GM19438 (cell line): ENCODE results near the gene NBAS.
"Not testable (repeated sequence)": the region's sequence is repeated elsewhere in the genome, so short reads cannot be mapped to it uniquely, and the experiment has no call there.

Experiments used
- ATAC-seq: cut with Tn5 transposase; IDR thresholded peaks from one replicate; pipeline ENCODE4 v1.9.1; 2021; ENCODE audit warnings: low read depth; ENCODE audit not compliant: unreplicated experiment

The NBAS gene

DNA sequence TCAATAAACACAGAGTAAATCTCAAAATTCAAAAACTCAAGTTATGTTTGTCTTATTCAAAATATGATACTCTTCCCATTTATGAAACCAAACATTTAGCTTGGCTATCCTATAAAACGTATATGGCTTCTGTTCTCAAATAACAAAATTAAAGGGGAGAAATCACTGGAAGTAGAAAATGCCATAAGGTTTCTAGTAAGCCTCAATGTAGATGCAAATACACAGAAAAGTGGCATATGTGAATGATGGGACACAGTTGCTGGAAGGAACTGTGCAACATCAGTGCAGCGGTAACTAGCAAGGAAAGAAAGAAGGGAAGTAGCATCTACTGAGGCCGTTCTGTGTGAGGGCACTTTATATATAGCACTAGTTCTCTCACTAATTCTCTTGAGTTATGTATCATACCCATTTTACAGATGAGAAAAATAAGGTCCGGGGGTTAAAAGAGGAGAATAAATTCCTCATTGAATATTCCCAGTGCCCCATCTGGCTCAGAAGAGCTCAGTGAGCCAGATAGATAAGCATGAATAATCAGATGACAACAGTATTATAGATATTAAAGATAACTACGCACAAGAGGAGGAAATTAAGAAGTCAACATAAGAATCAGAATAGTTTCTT, 27.2 kb downstream of the NBAS start:
- no peak for ATAC-seq

DNA sequence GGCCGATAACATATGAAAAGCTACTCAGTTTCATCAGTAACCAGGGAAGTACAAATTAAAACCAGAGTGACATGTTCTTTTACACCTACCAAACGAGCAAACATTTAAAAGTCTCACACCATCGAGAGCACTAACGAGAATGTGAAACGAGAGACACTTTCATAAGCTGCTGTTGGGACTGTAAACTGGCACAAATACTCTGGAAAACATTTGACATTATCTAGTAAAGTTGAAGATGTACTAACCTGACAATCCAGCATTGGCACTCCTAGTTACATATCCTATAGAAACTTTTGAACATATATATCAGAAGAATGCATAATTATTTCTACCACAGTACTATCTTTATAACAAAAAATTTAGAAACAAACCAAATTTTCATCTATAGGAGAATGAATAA, 28.1 kb downstream of the NBAS start:
- ATAC-seq, result no peak

DNA sequence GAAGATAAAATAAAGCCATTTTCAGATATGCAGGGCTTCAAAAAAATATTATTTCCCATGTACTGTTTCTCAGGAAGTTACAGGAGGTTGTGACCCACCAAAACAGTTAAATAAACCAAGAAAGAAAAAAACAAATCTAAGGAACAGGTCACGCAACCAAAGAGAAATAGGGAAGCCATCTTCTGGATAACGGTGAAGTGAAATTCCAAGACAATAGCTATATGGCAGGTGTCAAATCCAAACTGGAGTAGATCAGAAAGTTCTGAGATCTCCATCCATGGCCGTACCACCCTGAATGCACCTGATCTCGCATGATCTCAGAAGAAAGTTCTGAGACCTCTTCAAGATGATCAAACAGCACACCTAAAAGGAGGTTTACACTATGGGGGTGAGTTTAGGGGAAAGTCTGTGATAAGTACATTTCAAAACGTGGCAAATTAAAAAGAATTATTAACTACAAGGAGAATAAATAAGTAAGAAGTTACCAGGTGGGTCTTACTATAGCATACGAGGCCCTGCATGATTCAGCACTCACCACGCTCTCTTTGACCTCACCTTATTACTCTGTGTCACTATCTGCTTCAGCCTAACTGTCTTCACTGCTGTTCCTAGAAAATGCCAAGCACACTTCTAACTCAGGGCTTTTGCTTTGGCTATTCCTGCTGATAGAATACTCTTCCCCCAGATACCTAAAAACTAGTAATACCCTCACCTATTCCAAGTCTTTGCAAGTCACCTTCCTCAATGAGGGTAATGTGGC, 29.9 kb downstream of the NBAS start:
- ATAC-seq, result no peak

DNA sequence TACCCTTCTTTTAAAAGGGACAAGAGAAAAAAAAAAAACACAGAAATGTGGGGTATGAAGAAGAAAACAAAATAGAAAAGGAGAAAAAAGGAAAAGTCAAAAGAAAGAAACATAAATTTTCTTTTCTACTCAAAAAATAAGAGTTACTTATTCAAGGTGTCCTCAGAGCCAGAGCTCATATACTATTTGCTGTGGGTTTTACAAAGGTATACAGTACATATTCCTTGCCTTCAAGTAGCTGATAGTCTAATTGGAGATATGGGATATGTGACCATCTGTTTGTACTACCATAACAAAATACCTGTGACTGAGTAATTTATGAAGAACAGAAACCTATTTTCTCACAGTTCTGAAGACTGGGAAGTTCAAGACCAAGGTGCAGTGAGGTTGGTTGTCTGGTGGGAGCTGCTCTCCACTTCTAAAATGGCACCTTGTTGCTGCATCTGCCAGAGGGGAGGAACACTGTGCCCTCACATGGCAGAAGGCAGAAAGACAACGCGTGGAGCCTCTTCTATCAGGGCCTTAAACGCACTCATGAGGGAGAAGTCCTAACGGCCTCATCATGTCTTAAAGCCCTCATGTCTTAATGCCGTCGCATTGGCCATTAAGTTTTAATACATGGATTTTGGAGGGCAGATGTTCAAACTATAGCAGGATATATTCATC, 33.9 kb downstream of the NBAS start:
- ATAC-seq, result no peak

DNA sequence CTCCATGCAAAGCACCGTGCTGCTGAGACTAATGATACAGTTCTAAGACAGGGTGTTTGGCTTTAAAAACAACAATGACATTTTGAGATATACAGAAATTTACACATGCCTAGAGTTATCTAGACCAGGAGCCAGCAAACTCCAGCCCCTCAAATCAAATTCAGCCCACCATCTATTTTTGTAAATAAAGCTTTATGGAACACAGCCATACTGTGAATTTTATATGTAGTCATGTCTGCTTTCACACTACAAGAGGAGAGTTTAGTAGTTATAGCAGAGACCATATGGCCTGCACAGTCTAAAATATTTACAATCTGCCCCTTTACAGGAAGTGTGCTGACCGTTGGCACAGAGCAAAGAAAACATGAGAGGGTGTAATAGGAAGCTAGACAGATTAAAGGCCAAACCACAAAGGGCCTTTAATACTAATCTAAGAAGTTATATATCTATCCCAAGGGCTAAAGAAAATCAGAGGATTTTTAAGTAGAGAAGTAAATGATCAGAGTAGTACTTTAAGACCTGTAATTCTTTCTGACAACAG, 39.4 kb downstream of the NBAS start:
- ATAC-seq, result no peak

DNA sequence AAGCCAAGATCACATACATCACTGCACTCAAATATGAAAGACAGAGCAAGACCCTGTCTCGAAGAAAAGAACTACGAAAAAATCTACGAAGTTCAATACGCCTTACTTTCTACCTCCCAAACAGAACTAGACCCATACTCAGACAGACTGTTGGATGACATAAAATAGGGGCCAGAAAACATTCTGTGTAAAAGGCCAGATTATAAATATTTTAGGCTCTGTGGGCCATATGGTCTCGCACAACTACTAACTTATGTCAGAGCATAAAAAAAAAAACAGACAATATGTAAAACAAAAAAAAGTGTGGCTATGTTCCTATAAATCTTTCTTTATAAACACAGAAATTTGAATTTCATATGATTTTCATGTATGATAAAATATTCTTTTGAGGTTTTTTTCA, 40.8 kb downstream of the NBAS start:
- ATAC-seq, result no peak

DNA sequence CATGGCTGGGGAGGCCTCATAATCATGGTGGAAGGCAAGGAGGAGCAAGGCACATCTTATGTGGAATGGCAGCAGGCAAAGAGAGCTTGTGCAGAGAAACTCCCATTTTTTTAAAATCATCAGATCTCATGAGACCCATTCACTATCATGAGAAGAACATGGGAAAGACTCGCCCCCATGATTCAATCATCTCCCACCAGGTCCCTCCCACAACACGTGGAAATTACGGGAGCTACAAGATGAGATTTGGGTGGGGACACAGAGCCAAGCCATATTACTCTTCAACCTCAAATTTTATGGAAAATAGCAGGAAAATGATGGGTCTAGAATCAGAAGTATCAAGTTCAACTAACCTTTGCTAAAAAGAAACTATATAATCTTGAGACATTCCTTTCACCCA, 42.4 kb downstream of the NBAS start:
- not testable (repeated sequence) for ATAC-seq

DNA sequence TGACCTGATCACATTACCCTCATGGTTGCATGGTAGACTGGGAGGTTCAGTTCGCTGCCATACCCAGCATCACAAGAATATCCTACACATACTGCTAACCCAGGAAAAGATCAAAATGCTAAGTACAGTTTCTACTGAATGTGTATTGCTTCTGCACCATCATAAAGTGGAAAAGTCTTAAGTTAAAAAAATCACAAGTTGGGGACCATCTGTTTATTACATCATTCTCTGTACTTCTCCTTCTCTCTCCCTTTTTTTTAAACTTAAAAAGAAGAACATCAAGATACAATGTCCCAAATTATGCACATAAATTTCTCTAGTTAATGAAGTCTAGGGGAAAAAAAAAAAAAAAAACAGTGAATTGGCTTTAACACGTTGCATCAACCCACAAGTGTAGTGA, 43.3 kb downstream of the NBAS start:
- no peak for ATAC-seq

DNA sequence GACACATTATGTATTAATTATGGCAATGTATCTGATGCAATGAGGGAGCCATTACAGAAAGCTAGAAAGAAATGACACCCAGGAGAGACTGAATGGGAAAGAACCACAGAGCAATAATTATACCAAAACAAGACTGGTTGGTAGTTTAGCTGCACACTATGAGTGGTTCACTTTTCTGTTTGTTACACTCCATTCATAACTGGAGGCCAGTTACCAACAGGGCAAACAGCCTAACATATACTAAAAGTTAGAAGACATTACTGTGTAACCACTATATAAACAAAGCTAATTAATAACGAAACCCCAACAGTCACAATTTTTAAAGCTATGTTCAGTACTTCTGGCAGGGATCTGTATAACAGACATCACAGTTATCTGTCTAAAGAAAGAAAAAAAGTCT, 49.4 kb downstream of the NBAS start:
- ATAC-seq, result no peak

DNA sequence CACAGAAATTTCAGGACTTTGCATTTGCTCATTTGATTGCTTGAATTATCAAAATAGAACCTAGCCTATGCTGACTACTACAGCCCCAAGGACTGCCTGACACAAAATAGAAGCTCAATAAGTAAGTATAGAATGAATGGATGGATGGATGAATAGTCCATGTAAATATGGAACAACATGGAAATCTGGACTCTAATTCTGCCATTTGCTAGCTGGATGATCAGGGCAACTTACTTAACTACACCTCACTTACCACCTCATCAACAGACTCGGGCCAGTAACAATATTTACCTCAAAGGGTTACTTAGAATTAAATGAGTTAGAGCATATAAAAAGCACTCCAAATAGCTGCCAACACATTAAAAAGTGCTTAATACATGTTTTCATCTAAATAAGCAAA, 50.6 kb downstream of the NBAS start:
- ATAC-seq, result no peak

DNA sequence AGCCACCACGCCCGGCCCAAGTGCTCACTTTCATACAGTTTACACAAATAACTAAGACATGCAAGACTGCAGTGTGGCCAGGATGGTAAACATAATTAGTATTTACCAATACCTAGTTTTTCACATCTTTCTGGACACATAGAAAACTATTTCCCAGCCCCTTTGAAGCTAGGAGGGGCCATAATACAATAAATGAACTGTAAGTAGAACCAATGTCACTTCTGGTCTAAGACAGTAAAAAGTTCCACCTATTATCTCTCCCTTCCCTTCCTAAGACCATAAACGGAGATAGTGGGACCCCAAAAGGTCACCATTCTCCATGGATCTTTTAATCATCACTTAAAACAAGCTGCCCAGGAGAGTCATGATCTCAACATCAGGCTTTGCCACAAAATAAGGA, 51.0 kb downstream of the NBAS start:
- no peak for ATAC-seq

DNA sequence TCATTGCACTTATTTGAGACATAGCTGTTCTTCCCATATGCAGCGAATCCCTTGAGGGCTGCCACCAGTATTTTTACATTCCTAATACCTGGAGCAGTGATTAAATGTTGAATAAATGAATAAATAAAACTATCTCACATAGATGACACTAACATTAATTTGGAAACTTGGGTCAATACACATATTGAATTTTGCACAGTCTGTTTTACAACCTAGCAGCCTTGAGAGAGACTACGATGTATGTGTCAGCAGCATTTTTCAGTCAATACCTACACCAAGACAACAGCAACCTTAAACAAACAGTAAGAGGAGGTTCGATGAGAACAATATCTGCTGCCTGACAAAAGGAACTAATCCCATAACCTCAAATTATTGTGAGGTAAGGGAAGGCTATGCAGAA, 53.4 kb downstream of the NBAS start:
- no peak for ATAC-seq

DNA sequence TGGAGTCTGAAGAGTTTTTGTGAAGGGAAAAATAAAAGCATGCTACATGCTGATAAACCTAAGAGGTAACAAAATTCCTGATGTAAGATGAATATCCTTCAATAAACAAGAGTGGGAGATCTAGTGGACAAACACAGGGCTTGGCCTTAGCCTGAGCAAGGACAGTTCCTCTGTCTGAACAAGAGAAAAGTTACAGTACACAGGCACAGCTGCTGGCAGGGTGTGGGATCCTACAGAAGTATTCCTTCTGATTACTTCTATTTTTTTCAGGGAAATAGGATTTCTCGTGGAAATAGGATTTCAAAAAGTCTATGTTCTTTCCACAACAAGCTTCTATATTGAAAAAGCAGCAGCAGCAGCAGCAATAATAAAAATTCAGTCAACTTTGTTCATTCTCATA, 54.1 kb downstream of the NBAS start:
- no peak for ATAC-seq

DNA sequence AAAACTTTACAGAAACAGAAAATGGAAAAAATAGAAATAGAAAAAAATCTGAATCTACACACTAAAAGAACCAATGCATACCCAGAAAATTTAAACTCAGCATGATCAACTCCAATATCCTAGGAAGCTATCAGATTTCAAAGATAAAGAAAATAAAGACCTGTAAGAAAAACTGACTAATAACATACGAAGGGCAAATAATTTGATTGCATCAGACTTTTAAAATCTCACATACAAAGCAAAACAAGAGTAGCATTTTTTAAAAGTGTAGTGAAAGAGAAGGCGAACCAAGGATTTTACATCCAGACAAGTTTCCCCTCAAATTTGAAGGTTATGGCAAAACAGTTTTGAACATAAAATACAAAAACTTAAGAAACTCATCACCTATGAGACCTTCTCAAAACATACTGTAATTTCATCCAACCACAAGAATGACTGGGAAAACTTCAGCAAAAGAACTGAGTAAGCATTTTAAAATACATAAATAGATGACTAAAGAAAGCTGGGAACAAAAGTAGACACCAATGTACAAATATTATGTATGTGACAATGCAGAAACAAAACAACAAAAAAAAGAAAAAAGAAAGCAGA, 54.8 kb downstream of the NBAS start:
- no peak for ATAC-seq

DNA sequence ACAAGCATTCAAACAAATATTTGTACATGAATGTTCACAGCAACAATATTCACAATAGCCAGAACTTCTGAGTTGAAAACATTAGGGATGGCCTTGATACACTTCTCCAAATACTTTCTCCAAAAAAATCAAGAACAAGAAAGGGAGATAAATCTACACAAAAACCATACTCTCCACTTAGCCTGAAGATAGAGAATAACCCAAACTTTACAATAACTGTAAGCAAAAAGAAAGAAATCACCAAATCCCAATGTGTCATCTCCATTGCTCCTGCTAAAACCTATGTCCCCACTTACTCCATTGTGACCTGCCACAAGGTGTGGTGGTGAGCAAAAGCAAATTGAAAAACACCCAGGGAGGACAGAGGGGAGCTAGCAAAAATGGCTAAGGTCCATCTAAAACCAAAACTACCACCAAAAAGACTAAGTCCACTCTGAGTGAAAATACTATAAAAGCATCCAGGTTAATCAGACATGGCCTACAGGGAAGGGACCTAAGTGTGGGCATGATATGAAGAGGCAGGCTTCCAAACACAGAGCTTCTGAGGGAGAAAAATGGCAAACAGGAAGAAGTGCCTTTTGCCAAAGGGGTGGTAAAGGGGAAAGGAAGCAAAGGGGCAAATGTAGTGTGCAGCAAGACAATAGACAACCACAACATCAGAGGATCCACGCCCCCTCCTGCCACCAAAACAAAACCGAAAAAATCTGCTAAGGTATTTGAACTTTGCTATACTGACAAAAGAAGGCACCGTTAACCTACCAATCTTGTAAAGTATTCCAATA, 56.1 kb downstream of the NBAS start:
- no peak for ATAC-seq

DNA sequence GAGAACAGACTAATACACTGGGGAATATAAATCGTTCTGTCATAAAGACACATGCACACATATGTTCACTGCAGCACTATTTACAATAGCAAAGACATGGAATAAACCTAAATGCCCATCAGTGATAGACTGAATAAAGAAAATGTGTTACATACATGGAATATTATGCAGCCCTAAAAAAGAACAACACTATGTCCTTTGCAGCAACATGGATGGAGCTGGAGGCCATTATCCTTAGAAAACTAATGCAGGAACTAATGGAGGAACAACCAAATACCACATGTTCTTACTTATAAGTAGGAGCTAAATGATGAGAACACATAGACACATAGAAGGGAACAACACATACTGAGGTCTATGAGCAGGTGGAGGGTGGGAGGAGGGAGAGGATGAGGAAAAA, 61.9 kb downstream of the NBAS start:
- not testable (repeated sequence) for ATAC-seq

DNA sequence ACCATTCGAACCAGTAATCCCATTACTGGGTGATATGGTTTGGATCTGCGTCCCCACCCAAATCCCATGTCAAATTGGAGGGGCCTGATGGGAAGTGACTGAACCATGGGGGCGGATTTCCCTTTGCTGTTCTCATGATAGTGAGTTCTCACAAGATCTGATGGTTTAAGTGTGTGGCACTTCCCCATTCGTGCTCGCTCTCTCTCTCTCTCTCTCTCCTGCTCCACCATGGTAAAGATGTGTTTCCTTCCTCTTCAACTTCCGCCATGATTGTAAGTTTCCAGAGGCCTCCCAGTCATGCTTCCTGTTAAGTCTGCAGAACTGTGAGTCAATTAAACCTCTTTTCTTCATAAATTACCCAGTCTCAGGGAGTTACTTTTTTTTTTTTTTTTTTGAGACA, 62.6 kb downstream of the NBAS start:
- ATAC-seq, result no peak

DNA sequence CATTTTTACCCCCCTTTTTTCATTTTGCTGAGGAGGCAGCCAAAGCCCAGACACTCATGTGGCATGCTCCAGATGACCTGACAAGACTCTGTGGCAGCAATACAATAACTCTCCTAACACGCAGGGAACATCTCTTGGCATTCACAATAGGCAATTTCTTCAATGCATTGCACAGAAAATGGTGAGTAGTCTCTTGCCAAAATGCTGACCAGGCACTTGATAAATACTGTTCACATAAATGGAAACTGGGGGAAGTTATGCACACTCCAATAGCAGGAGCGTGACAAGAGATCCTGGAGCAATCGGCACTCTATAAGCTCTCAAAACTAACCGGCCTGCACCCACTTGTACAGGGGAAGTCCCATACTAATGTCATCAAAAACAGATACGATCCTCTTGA, 66.3 kb downstream of the NBAS start:
- ATAC-seq, result no peak

DNA sequence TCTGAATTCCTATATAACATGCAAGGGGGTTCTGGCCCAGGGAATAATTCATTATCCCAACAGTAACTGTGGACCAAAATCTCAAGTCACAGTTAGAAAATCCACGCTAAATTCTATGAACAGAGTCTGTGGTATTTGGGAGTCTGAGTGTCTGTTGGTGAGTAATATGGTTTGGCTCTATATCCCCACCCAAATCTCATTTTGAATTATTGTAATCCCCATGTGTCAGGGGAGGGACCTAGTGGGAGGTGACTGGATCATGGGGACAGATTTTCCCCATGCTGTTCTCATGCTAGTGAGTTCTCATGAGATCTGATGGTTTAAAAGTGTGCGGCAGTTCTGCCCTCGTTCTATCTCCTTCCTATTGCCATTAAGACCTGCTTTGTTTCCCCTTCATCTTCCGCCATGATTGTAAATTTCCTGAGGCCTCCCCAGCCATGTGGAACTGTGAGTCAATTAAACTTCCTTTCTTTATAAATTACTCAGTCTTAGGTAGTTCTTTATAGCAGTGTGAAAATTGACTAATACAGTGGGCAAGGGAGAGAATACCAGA, 68.3 kb downstream of the NBAS start:
- no peak for ATAC-seq

DNA sequence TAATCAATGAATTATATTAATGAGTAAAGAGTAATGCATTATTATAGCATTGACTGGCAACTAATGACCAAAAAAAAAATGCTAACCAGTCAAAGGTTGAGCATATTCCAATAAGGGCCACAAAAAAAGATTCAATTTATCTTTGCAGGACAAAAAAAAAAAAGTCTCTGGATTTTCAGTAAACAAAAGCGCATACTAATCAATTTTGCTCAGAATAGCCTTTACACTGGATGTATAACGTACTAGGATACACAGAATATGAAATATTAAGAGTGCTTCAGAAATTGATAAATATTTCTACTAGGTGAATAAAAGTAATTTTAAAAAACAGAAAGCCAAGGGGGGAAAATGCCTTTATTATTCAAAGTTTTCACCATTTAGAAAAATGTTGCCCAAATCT, 74.4 kb downstream of the NBAS start:
- no peak for ATAC-seq
